ENCODE results near the gene NEGR1. TPM values are rescaled to one million over a fixed set of nuclear protein-coding genes. Genes with fewer than 3 reads are reported as not detected.

The NEGR1 gene
- polyA plus RNA-seq, 1 donor from 2014 or later, result 47.4 TPM

- Histone ChIP-seq H4K20me1 (ENCODE audit: insufficient read depth) (no peaks in the 10 kb centered on the region), H3K4me3 (ENCODE audit: low read length) (no peak overlapping the region), H3K9me3 (ENCODE audit: low read length) (no peaks in the 10 kb centered on the region), H3K36me3 (ENCODE audit: insufficient read depth, low read length) (no peaks in the 10 kb centered on the region), H3K9ac (ENCODE audit: low read length) (no peak overlapping the region), H3K27me3 (ENCODE audit: insufficient read depth, low read depth, low read length) (no peaks in the 10 kb centered on the region), H3K4me2 (ENCODE audit: low read length) (no peak overlapping the region), H3K9me2 (ENCODE audit: insufficient read depth, low read length) (no peaks in the 10 kb centered on the region), H3K79me2 (replicated peaks; ENCODE audit: insufficient read depth, low read length) (no peaks in the 10 kb centered on the region), H3K27ac (ENCODE audit: low read length) (no peak overlapping the region), H3F3A (ENCODE audit: insufficient read depth, low read length, poor library complexity, severe bottlenecking) (no peaks in the 10 kb centered on the region), H2AFZ (ENCODE audit: low read depth, low read length) (no peak overlapping the region)
- no peak for TF ChIP-seq CTCF (IDR thresholded peaks at IDR 0.05; ENCODE audit: poor library complexity, severe bottlenecking)
- TF ChIP-seq EP300 (conservative IDR thresholded peaks at IDR 0.05; ENCODE audit: poor library complexity, severe bottlenecking), result no peak
- TF ChIP-seq TAF1 (IDR thresholded peaks at IDR 0.05; ENCODE audit: low read depth), result no peak
- TF ChIP-seq MXI1 (conservative IDR thresholded peaks at IDR 0.05; ENCODE audit: poor library complexity, severe bottlenecking), result no peak
- TF ChIP-seq SMC3 (conservative IDR thresholded peaks at IDR 0.05; ENCODE audit: poor library complexity), result no peak
- no peak for TF ChIP-seq RAD21 (conservative IDR thresholded peaks at IDR 0.05)
- TF ChIP-seq REST (IDR thresholded peaks at IDR 0.05; ENCODE audit: borderline replicate concordance), result no peak
- no peak for TF ChIP-seq EZH2 (IDR thresholded peaks at IDR 0.05; ENCODE audit: borderline replicate concordance, insufficient read depth, low read length, poor library complexity, severe bottlenecking)
These were observed 740.2 kb downstream of the NEGR1 start for GRCh38 chr1:71542155-71542554.

- Histone ChIP-seq H3K36me3 (ENCODE audit: insufficient read depth, low read length) (no peaks in the 10 kb centered on the region), H3K4me3 (ENCODE audit: low read length) (no peak overlapping the region), H3K27ac (ENCODE audit: low read length) (no peak overlapping the region), H3K79me2 (replicated peaks; ENCODE audit: insufficient read depth, low read length) (no peaks in the 10 kb centered on the region), H3F3A (ENCODE audit: insufficient read depth, low read length, poor library complexity, severe bottlenecking) (no peaks in the 10 kb centered on the region), H3K9me3 (ENCODE audit: low read length) (no peaks in the 10 kb centered on the region), H4K20me1 (ENCODE audit: insufficient read depth) (no peaks in the 10 kb centered on the region), H2AFZ (ENCODE audit: low read depth, low read length) (no peak overlapping the region), H3K4me2 (ENCODE audit: low read length) (no peak overlapping the region), H3K9me2 (ENCODE audit: insufficient read depth, low read length) (no peaks in the 10 kb centered on the region), H3K27me3 (ENCODE audit: insufficient read depth, low read depth, low read length) (no peaks in the 10 kb centered on the region), H3K9ac (ENCODE audit: low read length) (no peak overlapping the region)
- TF ChIP-seq EP300 (conservative IDR thresholded peaks at IDR 0.05; ENCODE audit: poor library complexity, severe bottlenecking), result no peak
- TF ChIP-seq POLR2AphosphoS5 (IDR thresholded peaks at IDR 0.05), result no peak
- TF ChIP-seq SMC3 (conservative IDR thresholded peaks at IDR 0.05; ENCODE audit: poor library complexity), result no peak
- no peak for TF ChIP-seq TAF1 (IDR thresholded peaks at IDR 0.05; ENCODE audit: low read depth)
- TF ChIP-seq REST (IDR thresholded peaks at IDR 0.05; ENCODE audit: borderline replicate concordance), result no peak
- no peak for TF ChIP-seq RAD21 (conservative IDR thresholded peaks at IDR 0.05)
These were observed 748.4 kb downstream of the NEGR1 start for GRCh38 chr1:71533950-71534349.
